ENCODE measurements around the gene APBA1.
A peak's percentile ranks its signal among the peaks of the same experiment; 100 is the strongest.

Gene APBA1

GRCh38 chr9:69655065-69655464 lies 17.1 kb downstream of the APBA1 start:
- FAIRE-seq: no peak

- FAIRE-seq: no peak
Measured at GRCh38 chr9:69653261-69653660, 18.9 kb downstream of the APBA1 start.

- no peak for FAIRE-seq
Measured at GRCh38 chr9:69649566-69650250, 22.5 kb downstream of the APBA1 start.

- no peak for FAIRE-seq
Measured at GRCh38 chr9:69647804-69648203, 24.4 kb downstream of the APBA1 start.

GRCh38 chr9:69646810-69647209 lies 25.4 kb downstream of the APBA1 start:
- FAIRE-seq: no peak

GRCh38 chr9:69645488-69645887 lies 26.7 kb downstream of the APBA1 start:
- FAIRE-seq: no peak

- FAIRE-seq: no peak
Measured at GRCh38 chr9:69643098-69643497, 29.1 kb downstream of the APBA1 start.

GRCh38 chr9:69637817-69638200 lies 34.4 kb downstream of the APBA1 start:
- FAIRE-seq: no peak

GRCh38 chr9:69637193-69637816 lies 34.9 kb downstream of the APBA1 start:
- FAIRE-seq: peak; percentile 14

GRCh38 chr9:69633716-69634115 lies 38.5 kb downstream of the APBA1 start:
- no peak for FAIRE-seq

- FAIRE-seq: no peak
Measured at GRCh38 chr9:69632768-69633167, 39.4 kb downstream of the APBA1 start.

GRCh38 chr9:69627281-69627680 lies 44.9 kb downstream of the APBA1 start:
- no peak for FAIRE-seq

GRCh38 chr9:69623276-69623675 lies 48.9 kb downstream of the APBA1 start:
- FAIRE-seq: no peak

GRCh38 chr9:69622676-69623075 lies 49.5 kb downstream of the APBA1 start:
- FAIRE-seq: no peak

GRCh38 chr9:69621730-69622460 lies 50.3 kb downstream of the APBA1 start:
- no peak for FAIRE-seq

GRCh38 chr9:69620731-69621130 lies 51.4 kb downstream of the APBA1 start:
- no peak for FAIRE-seq

GRCh38 chr9:69619233-69619632 lies 52.9 kb downstream of the APBA1 start:
- no peak for FAIRE-seq

- no peak for FAIRE-seq
Measured at GRCh38 chr9:69617006-69617405, 55.2 kb downstream of the APBA1 start.

GRCh38 chr9:69615880-69616279 lies 56.3 kb downstream of the APBA1 start:
- FAIRE-seq: no peak

GRCh38 chr9:69611221-69611620 lies 61.0 kb downstream of the APBA1 start:
- no peak for FAIRE-seq

- FAIRE-seq: no peak
Measured at GRCh38 chr9:69609156-69609555, 63.0 kb downstream of the APBA1 start.

GRCh38 chr9:69606089-69606488 lies 66.1 kb downstream of the APBA1 start:
- no peak for FAIRE-seq

GRCh38 chr9:69605406-69605805 lies 66.8 kb downstream of the APBA1 start:
- no peak for FAIRE-seq

- no peak for FAIRE-seq
Measured at GRCh38 chr9:69604568-69605219, 67.5 kb downstream of the APBA1 start.

All from A204.1 (cell line).